ENCODE results near the gene PMEL. TPM values are rescaled to one million over a fixed set of nuclear protein-coding genes. Genes with fewer than 3 reads are reported as not detected.
A peak's percentile ranks its signal among the peaks of the same experiment; 100 is the strongest.

PMEL gene
- polyA plus RNA-seq, 1 donor (not counting 4 experiments of a cell fraction or from before 2014, with no cell fraction given), result 1.3 TPM

- dilution Hi-C loops (cut with MboI; ENCODE audit: extremely low pct_ligation_motif_present, low sequenced_read_pairs), result no loop called here
Measured at GRCh38 chr12:55929306-55929791, 36.5 kb downstream of the PMEL start.

GRCh38 chr12:55927588-55928502 is 38.0 kb downstream of the PMEL start, which contains the start of gene PYM1:
Gene PYM1, minus strand, starts transcription at chr12:55927894. Its CDS starts 133 bp downstream, at chr12:55927761.
- H3K4me3 ChIP-seq (ENCODE audit: control insufficient read depth in 2 of 3, extremely low read depth in 1 of 3, insufficient read depth in 2 of 3, low read depth in 1 of 3, low read length in 3 of 3), result peak within 1 kb of the TSS; percentile 63 to 95 (median 90)
- no peak for FAIRE-seq
- H3K27me3 ChIP-seq (ENCODE audit: control insufficient read depth, extremely low read depth, insufficient read depth, low read length), result no peaks in the 10 kb centered on the region
- TF ChIP-seq CTCF (optimal IDR thresholded peaks at IDR 0.05 in 1 of 3, IDR thresholded peaks at IDR 0.05 in 1 of 3, conservative IDR thresholded peaks at IDR 0.05 in 1 of 3; ENCODE audit: extremely low read depth in 1 of 3, insufficient read depth in 2 of 3, low read length in 3 of 3), result no peak
- no peak for TF ChIP-seq EZH2 (IDR thresholded peaks at IDR 0.05; ENCODE audit: low read length)
- peaks cover 2 to 3% of the 10 kb centered on the region in 2 experiments for H3K36me3 ChIP-seq (ENCODE audit: control insufficient read depth in 2 of 2, extremely low read depth in 1 of 2, insufficient read depth in 2 of 2, low read length in 2 of 2)
- peaks cover 28% of the 10 kb centered on the region for H3K4me1 ChIP-seq (ENCODE audit: control insufficient read depth, extremely low read depth, insufficient read depth, low read length)
- peak; percentile 79 for DNase-seq (ENCODE audit: low read depth, low spot score)
- peak within 1 kb of the TSS; percentile 89 for H3K27ac ChIP-seq (ENCODE audit: control insufficient read depth, insufficient read depth, low read length)
- H3K79me2 ChIP-seq (ENCODE audit: control insufficient read depth, insufficient read depth, low read length), result peaks cover 55% of the 10 kb centered on the region
- H4K20me1 ChIP-seq (ENCODE audit: control insufficient read depth, extremely low read depth, insufficient read depth, low read length), result no peaks in the 10 kb centered on the region
- peak within 1 kb of the TSS; percentile 82 for H2AFZ ChIP-seq (ENCODE audit: control insufficient read depth, low read length)
- H3K9me3 ChIP-seq (ENCODE audit: control insufficient read depth, low read depth, low read length), result no peaks in the 10 kb centered on the region
- H3K9me1 ChIP-seq (ENCODE audit: control insufficient read depth, extremely low read depth, insufficient read depth, low read length), result no peaks in the 10 kb centered on the region
- H3K4me2 ChIP-seq (ENCODE audit: control insufficient read depth, extremely low read depth, insufficient read depth, low read depth, low read length), result peak within 1 kb of the TSS; percentile 99
- dilution Hi-C loops (cut with MboI; ENCODE audit: extremely low pct_ligation_motif_present, low sequenced_read_pairs), result no loop called here
- H3K9ac ChIP-seq (ENCODE audit: control insufficient read depth, extremely low read depth, insufficient read depth, low read length), result peak within 1 kb of the TSS; percentile 90

More at GRCh38 chr12:55929306-55929791, 36.5 kb downstream of the PMEL start:
- H3K36me3 ChIP-seq (ENCODE audit: control insufficient read depth in 2 of 2, extremely low read depth in 1 of 2, insufficient read depth in 2 of 2, low read length in 2 of 2), result peaks cover 2 to 13% of the 10 kb centered on the region in 2 experiments
- TF ChIP-seq CTCF (optimal IDR thresholded peaks at IDR 0.05 in 1 of 3, IDR thresholded peaks at IDR 0.05 in 1 of 3, conservative IDR thresholded peaks at IDR 0.05 in 1 of 3; ENCODE audit: extremely low read depth in 1 of 3, insufficient read depth in 2 of 3, low read length in 3 of 3) (no peak), EZH2 (IDR thresholded peaks at IDR 0.05; ENCODE audit: low read length) (no peak)
- no peaks in the 10 kb centered on the region for H3K27me3 ChIP-seq (ENCODE audit: control insufficient read depth, extremely low read depth, insufficient read depth, low read length)
- H3K4me2 ChIP-seq (ENCODE audit: control insufficient read depth, extremely low read depth, insufficient read depth, low read depth, low read length), result peak overlapping the region; percentile 94
- H3K9ac ChIP-seq (ENCODE audit: control insufficient read depth, extremely low read depth, insufficient read depth, low read length), result peak overlapping the region; percentile 86
- peak overlapping the region in 2 of 3 experiments; percentile 2 to 17 for H3K4me3 ChIP-seq (ENCODE audit: control insufficient read depth in 2 of 3, extremely low read depth in 1 of 3, insufficient read depth in 2 of 3, low read depth in 1 of 3, low read length in 3 of 3)
- H3K9me1 ChIP-seq (ENCODE audit: control insufficient read depth, extremely low read depth, insufficient read depth, low read length), result no peaks in the 10 kb centered on the region
- peaks cover 39% of the 10 kb centered on the region for H3K4me1 ChIP-seq (ENCODE audit: control insufficient read depth, extremely low read depth, insufficient read depth, low read length)
- DNase-seq (ENCODE audit: low read depth, low spot score) (no peak), FAIRE-seq (no peak)
- peak overlapping the region; percentile 51 for H2AFZ ChIP-seq (ENCODE audit: control insufficient read depth, low read length)
- no peaks in the 10 kb centered on the region for H4K20me1 ChIP-seq (ENCODE audit: control insufficient read depth, extremely low read depth, insufficient read depth, low read length)
- H3K79me2 ChIP-seq (ENCODE audit: control insufficient read depth, insufficient read depth, low read length), result peaks cover 52% of the 10 kb centered on the region
- H3K9me3 ChIP-seq (ENCODE audit: control insufficient read depth, low read depth, low read length), result no peaks in the 10 kb centered on the region
- H3K27ac ChIP-seq (ENCODE audit: control insufficient read depth, insufficient read depth, low read length), result peak overlapping the region; percentile 91

Measured in keratinocyte (primary cell).